GM12891 (cell line): Measurements from ENCODE around the gene INTS7.
"Not testable (repeated sequence)": the region's sequence is repeated elsewhere in the genome, so short reads cannot be mapped to it uniquely, and the experiment has no call there.

Experiments used
- DNase-seq: peaks from one replicate; pipeline ENCODE4 v3.0.0; 2011; ENCODE audit warnings: low spot score; ENCODE audit not compliant: insufficient read length
- FAIRE-seq: peaks from 2 replicates; lab custom pipeline; 2011; peaks lifted over from hg19 to GRCh38; lab: Jason Lieb, UNC
- PAX5 ChIP-seq: IDR thresholded peaks from 2 replicates; pipeline ENCODE4 v1.6.1; 2011; ENCODE audit warnings: low read length, moderate library complexity, mild to moderate bottlenecking; ENCODE audit not compliant: insufficient read depth, severe bottlenecking
- POLR2A ChIP-seq: IDR thresholded peaks from 2 replicates; pipeline ENCODE4 v1.6.1; 2011; ENCODE audit warnings: low read depth, low read length, control low read depth
- POLR2AphosphoS5 ChIP-seq: IDR thresholded peaks from 2 replicates; pipeline ENCODE4 v1.6.1; 2011; ENCODE audit warnings: low read depth, low read length, control low read depth
- POU2F2 ChIP-seq: IDR thresholded peaks from 2 replicates; pipeline ENCODE4 v1.6.1; 2011; ENCODE audit warnings: low read depth, mild to moderate bottlenecking, control low read depth, low read length, moderate library complexity
- SPI1 ChIP-seq: IDR thresholded peaks from 2 replicates; pipeline ENCODE4 v1.6.1; 2011; ENCODE audit warnings: low read depth, low read length, control low read depth
- TAF1 ChIP-seq: IDR thresholded peaks from 2 replicates; pipeline ENCODE4 v1.6.1; 2011; ENCODE audit warnings: low read depth, low read length, control low read depth

The INTS7 gene

GRCh38 chr1:212037900-212038299 lies 2.5 kb upstream of the INTS7 start:
- FAIRE-seq (peak; percentile 88), DNase-seq (no peak)
- TF ChIP-seq PAX5 = no peak
- no peak for TF ChIP-seq TAF1
- no peak for TF ChIP-seq SPI1
- no peak for TF ChIP-seq POU2F2
- no peak for TF ChIP-seq POLR2A
- no peak for TF ChIP-seq POLR2AphosphoS5

GRCh38 chr1:212035835-212036605 lies 663 bp upstream of the INTS7 start:
- TF ChIP-seq PAX5 = no peak
- no peak for TF ChIP-seq POU2F2
- TF ChIP-seq SPI1 = no peak
- no peak for TF ChIP-seq POLR2A
- TF ChIP-seq POLR2AphosphoS5 = no peak
- no peak for TF ChIP-seq TAF1
- FAIRE-seq = peak; percentile 89
- DNase-seq = no peak

- TF ChIP-seq POLR2A (no peak), SPI1 (no peak), POLR2AphosphoS5 (no peak), TAF1 (no peak), PAX5 (no peak), POU2F2 (no peak)
- FAIRE-seq = no peak
- no peak for DNase-seq
Measured at GRCh38 chr1:212034516-212035122, 738 bp downstream of the INTS7 start.

- FAIRE-seq (peak; percentile 23), DNase-seq (no peak)
- TF ChIP-seq SPI1 = no peak
Measured at GRCh38 chr1:212030936-212031528, 4.3 kb downstream of the INTS7 start.

- not testable (repeated sequence) for FAIRE-seq, DNase-seq
Measured at GRCh38 chr1:212027727-212028126, 7.6 kb downstream of the INTS7 start.

- TF ChIP-seq SPI1 (no peak), POLR2A (no peak), POLR2AphosphoS5 (no peak), TAF1 (no peak), POU2F2 (no peak), PAX5 (no peak)
- no peak for DNase-seq
- FAIRE-seq = no peak
Measured at GRCh38 chr1:212024469-212025149, 10.7 kb downstream of the INTS7 start.

GRCh38 chr1:212022908-212023307 lies 12.4 kb downstream of the INTS7 start:
- not testable (repeated sequence) for DNase-seq, FAIRE-seq

GRCh38 chr1:212021563-212021962 lies 13.8 kb downstream of the INTS7 start:
- TF ChIP-seq POLR2A (no peak), TAF1 (no peak), SPI1 (no peak)
- FAIRE-seq (no peak), DNase-seq (no peak)

GRCh38 chr1:212020975-212021374 lies 14.4 kb downstream of the INTS7 start:
- DNase-seq = no peak
- FAIRE-seq = no peak
- TF ChIP-seq POLR2AphosphoS5 = no peak
- TF ChIP-seq POU2F2 = no peak
- no peak for TF ChIP-seq POLR2A
- no peak for TF ChIP-seq TAF1
- TF ChIP-seq SPI1 = no peak
- TF ChIP-seq PAX5 = no peak

- FAIRE-seq = no peak
- TF ChIP-seq SPI1 = no peak
- no peak for TF ChIP-seq POLR2AphosphoS5
- no peak for TF ChIP-seq PAX5
- TF ChIP-seq POLR2A = no peak
- no peak for TF ChIP-seq TAF1
- TF ChIP-seq POU2F2 = no peak
- DNase-seq = no peak
Measured at GRCh38 chr1:212013672-212014071, 21.7 kb downstream of the INTS7 start.
